Measurements from ENCODE around the gene GAS2L2.

DNA sequence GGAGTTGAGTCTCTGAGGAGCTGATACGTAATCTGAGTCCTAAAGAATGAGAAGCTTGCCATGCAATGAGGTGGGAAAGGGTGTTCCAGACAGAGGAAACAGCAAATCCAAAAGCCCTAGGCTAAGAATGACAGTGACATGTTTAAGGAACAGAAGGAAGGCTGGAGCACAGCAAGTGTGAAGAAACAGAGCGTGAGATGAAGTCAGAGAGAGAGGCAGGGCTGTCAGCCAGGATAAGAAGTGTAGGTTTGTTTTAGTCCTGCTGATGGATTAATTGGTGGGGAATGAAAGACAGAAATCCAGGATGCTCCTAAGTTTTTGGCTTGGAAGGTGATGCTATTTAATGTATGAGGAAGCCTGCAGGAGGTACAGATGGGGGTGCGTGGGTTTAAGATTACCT is 27.9 kb upstream of the GAS2L2 start:
- TF ChIP-seq, protein P1, sequence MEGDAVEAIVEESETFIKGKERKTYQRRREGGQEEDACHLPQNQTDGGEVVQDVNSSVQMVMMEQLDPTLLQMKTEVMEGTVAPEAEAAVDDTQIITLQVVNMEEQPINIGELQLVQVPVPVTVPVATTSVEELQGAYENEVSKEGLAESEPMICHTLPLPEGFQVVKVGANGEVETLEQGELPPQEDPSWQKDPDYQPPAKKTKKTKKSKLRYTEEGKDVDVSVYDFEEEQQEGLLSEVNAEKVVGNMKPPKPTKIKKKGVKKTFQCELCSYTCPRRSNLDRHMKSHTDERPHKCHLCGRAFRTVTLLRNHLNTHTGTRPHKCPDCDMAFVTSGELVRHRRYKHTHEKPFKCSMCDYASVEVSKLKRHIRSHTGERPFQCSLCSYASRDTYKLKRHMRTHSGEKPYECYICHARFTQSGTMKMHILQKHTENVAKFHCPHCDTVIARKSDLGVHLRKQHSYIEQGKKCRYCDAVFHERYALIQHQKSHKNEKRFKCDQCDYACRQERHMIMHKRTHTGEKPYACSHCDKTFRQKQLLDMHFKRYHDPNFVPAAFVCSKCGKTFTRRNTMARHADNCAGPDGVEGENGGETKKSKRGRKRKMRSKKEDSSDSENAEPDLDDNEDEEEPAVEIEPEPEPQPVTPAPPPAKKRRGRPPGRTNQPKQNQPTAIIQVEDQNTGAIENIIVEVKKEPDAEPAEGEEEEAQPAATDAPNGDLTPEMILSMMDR (IDR thresholded peaks at IDR 0.05; ENCODE audit: insufficient read depth, low read depth, low read length): no peak
- no peak for TF ChIP-seq EZH2 (IDR thresholded peaks at IDR 0.05; ENCODE audit: insufficient read depth, low read length)

All from astrocyte (in vitro differentiated cells and primary cell).